GM12873 (cell line): ENCODE measurements around the gene FBXL16.

Experiments
- CTCF ChIP-seq: IDR thresholded peaks from 2 replicates; pipeline ENCODE4 v1.5.1; 2012; ENCODE audit warnings: low read depth, mild to moderate bottlenecking, moderate library complexity, low read length, control low read depth; ENCODE audit not compliant: insufficient read depth; ENCODE audit errors: missing control alignments

Gene FBXL16

GRCh38 chr16:677316-678190, 28.0 kb downstream of the FBXL16 start:
- TF ChIP-seq CTCF = no peak

GRCh38 chr16:676913-677312, 28.7 kb downstream of the FBXL16 start:
- TF ChIP-seq CTCF = no peak

GRCh38 chr16:676565-676902, 29.1 kb downstream of the FBXL16 start:
- TF ChIP-seq CTCF = no peak

- no peak for TF ChIP-seq CTCF
These were observed 29.6 kb downstream of the FBXL16 start for GRCh38 chr16:675884-676564.

GRCh38 chr16:674968-675883, 30.4 kb downstream of the FBXL16 start, which contains the start of gene RHBDL1:
RHBDL1 (plus strand) TSS chr16:675671; CDS start chr16:675791, 120 bp downstream.
- TF ChIP-seq CTCF = no peak

- TF ChIP-seq CTCF = no peak
These were observed 31.3 kb downstream of the FBXL16 start for GRCh38 chr16:674214-674881.
